Mammary epithelial cell (primary cell): ENCODE measurements around the gene ADI1.

ENCODE experiments used
- EZH2 ChIP-seq: IDR thresholded peaks from 2 replicates; pipeline ENCODE4 v1.6.1; 2012; ENCODE audit warnings: low read length, inconsistent platforms, borderline replicate concordance
- TF ChIP-seq, protein P1 (sequence below), 2 donors: IDR thresholded peaks in 1 of 2; conservative IDR thresholded peaks in 1 of 2; 2 replicates each; pipeline ENCODE4 v1.5.1; 2011 to 2012; ENCODE audit warnings: inconsistent platforms in 2 of 2, low read length in 2 of 2, mild to moderate bottlenecking in 2 of 2, control low read depth in 1 of 2, low read depth in 1 of 2; ENCODE audit not compliant: insufficient read depth in 1 of 2; ENCODE audit errors: extremely low read depth in 1 of 2

- TF ChIP-seq, protein P1, sequence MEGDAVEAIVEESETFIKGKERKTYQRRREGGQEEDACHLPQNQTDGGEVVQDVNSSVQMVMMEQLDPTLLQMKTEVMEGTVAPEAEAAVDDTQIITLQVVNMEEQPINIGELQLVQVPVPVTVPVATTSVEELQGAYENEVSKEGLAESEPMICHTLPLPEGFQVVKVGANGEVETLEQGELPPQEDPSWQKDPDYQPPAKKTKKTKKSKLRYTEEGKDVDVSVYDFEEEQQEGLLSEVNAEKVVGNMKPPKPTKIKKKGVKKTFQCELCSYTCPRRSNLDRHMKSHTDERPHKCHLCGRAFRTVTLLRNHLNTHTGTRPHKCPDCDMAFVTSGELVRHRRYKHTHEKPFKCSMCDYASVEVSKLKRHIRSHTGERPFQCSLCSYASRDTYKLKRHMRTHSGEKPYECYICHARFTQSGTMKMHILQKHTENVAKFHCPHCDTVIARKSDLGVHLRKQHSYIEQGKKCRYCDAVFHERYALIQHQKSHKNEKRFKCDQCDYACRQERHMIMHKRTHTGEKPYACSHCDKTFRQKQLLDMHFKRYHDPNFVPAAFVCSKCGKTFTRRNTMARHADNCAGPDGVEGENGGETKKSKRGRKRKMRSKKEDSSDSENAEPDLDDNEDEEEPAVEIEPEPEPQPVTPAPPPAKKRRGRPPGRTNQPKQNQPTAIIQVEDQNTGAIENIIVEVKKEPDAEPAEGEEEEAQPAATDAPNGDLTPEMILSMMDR (conservative IDR thresholded peaks at IDR 0.05 in 1 of 2, IDR thresholded peaks at IDR 0.05 in 1 of 2; ENCODE audit: extremely low read depth in 1 of 2, insufficient read depth in 1 of 2, low read depth in 1 of 2, low read length in 2 of 2): no peak
- TF ChIP-seq EZH2: no peak
Observed at GRCh38 chr2:3523551-3524041, 4.3 kb upstream of the ADI1 start.
